ENCODE measurements around the gene SPAG7. TPM values are rescaled to one million over a fixed set of nuclear protein-coding genes. Genes with fewer than 3 reads are reported as not detected.
A peak's percentile ranks its signal among the peaks of the same experiment; 100 is the strongest.

The SPAG7 gene
- total RNA-seq, 1 experiment from 2014 or later = 43.4 TPM

DNA sequence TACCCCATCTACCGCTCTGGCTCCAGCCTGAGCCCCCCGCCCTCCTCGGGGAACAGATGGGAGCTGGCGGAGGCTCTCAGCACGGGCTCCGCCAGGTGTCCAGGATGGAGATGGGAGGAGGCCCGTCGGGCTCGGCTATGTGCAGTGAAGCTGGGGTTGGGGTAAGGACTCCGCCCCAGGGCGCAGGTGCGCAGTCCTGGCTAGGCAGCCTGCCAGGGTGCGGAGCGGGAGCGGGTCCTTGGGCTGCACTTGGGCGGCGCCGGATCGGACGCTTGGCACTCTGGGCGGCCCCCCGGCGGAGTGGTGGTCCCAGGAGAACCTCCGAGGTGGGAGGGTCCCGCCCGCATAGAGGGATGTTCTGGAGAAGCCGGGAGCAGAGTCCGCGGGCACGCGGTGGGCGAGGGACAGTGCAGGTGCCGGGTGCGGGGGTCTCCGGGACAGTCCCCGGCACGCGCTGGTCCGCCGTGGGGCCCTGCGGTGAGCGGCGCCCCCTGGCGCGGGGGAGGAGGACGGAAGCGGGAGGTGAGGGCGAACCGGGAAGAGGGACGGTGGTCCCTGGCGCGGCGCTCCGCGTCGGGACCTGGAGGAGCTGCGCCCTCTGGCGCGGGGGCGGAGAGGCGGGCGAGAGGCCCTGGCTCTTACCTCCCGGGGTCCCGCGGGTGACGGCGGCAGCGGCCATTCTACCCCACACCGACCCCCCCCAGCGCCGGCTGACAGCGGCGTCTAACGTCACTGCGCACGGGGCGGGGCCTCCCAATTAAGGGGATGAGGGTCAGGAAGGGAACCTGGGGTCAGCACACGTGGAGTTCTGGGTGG, 19.5 kb upstream of the SPAG7 start, which contains the start of gene CAMTA2:
Gene CAMTA2 (minus strand): TSS at position 725 of the 816 bp plus-strand sequence. CDS start 1,453 bp downstream, outside the sequence.
- DNase-seq (ENCODE audit: low read depth, low spot score) = no peak
- Histone ChIP-seq H3K4me1 (ENCODE audit: control insufficient read depth, insufficient read depth, low read length) (peaks cover 6% of the 10 kb centered on the region; the same call in 1 of the 2 replicates), H3K27ac (ENCODE audit: low read length) (peak within 1 kb of the TSS; percentile 85), H3K9me3 (ENCODE audit: control insufficient read depth, insufficient read depth, low read depth, low read length) (no peaks in the 10 kb centered on the region), H3K27me3 (ENCODE audit: control insufficient read depth, insufficient read depth, low read length) (no peaks in the 10 kb centered on the region), H3K36me3 (ENCODE audit: control insufficient read depth, insufficient read depth, low read length) (no peaks in the 10 kb centered on the region; the same call in 1 of the 2 replicates), H3K4me3 (ENCODE audit: low read depth in 2 of 2, low read length in 2 of 2) (peak within 1 kb of the TSS; percentile 67 to 75)
- ATAC-seq = peak; percentile 95
- intact Hi-C loops (cut with micrococcal nuclease; ENCODE audit: unreplicated experiment) = no loop called here
- no TSS peak for BruUV-seq (replicated peaks)
- in situ Hi-C loops (cut with HindIII; ENCODE audit: low pct_unique_long_range_greater_than_20kb, low sequenced_read_pairs) = no loop called here
- TF ChIP-seq TCF7L2 (IDR thresholded peaks at IDR 0.05; ENCODE audit: low read depth, low read length) = no peak
- TF ChIP-seq SIN3A (IDR thresholded peaks at IDR 0.05; ENCODE audit: borderline replicate concordance, insufficient read depth, low read depth, low read length) = no peak; the same call in 1 of the 2 replicates
- TF ChIP-seq, protein P1, sequence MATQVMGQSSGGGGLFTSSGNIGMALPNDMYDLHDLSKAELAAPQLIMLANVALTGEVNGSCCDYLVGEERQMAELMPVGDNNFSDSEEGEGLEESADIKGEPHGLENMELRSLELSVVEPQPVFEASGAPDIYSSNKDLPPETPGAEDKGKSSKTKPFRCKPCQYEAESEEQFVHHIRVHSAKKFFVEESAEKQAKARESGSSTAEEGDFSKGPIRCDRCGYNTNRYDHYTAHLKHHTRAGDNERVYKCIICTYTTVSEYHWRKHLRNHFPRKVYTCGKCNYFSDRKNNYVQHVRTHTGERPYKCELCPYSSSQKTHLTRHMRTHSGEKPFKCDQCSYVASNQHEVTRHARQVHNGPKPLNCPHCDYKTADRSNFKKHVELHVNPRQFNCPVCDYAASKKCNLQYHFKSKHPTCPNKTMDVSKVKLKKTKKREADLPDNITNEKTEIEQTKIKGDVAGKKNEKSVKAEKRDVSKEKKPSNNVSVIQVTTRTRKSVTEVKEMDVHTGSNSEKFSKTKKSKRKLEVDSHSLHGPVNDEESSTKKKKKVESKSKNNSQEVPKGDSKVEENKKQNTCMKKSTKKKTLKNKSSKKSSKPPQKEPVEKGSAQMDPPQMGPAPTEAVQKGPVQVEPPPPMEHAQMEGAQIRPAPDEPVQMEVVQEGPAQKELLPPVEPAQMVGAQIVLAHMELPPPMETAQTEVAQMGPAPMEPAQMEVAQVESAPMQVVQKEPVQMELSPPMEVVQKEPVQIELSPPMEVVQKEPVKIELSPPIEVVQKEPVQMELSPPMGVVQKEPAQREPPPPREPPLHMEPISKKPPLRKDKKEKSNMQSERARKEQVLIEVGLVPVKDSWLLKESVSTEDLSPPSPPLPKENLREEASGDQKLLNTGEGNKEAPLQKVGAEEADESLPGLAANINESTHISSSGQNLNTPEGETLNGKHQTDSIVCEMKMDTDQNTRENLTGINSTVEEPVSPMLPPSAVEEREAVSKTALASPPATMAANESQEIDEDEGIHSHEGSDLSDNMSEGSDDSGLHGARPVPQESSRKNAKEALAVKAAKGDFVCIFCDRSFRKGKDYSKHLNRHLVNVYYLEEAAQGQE (IDR thresholded peaks at IDR 0.05; ENCODE audit: insufficient read depth in 1 of 2, low read depth in 2 of 2, low read length in 1 of 2) = 0 out of 4 replicates have a peak, but pooled peaks of 1 of the 2 experiments have one; percentile 1
- TF ChIP-seq POLR2AphosphoS5 (IDR thresholded peaks at IDR 0.05; ENCODE audit: low read depth, low read length) = peak; percentile 48; the same call in 1 of the 2 replicates
- TF ChIP-seq, protein P2, sequence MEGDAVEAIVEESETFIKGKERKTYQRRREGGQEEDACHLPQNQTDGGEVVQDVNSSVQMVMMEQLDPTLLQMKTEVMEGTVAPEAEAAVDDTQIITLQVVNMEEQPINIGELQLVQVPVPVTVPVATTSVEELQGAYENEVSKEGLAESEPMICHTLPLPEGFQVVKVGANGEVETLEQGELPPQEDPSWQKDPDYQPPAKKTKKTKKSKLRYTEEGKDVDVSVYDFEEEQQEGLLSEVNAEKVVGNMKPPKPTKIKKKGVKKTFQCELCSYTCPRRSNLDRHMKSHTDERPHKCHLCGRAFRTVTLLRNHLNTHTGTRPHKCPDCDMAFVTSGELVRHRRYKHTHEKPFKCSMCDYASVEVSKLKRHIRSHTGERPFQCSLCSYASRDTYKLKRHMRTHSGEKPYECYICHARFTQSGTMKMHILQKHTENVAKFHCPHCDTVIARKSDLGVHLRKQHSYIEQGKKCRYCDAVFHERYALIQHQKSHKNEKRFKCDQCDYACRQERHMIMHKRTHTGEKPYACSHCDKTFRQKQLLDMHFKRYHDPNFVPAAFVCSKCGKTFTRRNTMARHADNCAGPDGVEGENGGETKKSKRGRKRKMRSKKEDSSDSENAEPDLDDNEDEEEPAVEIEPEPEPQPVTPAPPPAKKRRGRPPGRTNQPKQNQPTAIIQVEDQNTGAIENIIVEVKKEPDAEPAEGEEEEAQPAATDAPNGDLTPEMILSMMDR (IDR thresholded peaks at IDR 0.05) = peak; percentile 91
- ChIA-PET CTCF (interaction anchor here (0.6 kb wide), 1 partner anchor 49 kb away, joined by 4 read pairs; no protein-coding TSS in a partner anchor), POLR2A (interaction anchor here (0.6 kb wide), 2 partner anchors 38 to 68 kb away, joined by 3 to 8 read pairs; no protein-coding TSS in a partner anchor)

DNA sequence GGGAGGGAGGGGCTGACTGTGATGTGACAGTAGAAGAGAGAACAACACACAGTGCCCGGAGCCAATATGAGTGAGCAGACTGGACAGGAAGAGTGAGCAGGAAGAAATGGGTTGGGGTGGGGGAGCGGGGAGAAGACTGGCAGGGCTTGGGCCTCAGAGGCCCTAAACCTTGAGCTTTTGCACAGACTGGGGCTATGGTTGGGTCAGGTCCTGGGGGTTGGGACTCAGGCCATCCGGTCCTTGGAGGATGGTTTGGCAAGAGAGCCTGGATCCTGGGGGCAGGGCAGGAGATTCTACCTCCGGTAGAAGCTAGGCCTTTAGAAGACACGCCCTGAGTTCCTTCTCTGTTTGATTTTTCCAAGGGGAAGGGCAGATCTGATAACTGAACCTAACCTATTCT, 18.8 kb upstream of the SPAG7 start:
- TF ChIP-seq SIN3A (IDR thresholded peaks at IDR 0.05; ENCODE audit: borderline replicate concordance, insufficient read depth, low read depth, low read length) (no peak), TCF7L2 (IDR thresholded peaks at IDR 0.05; ENCODE audit: low read depth, low read length) (no peak), POLR2AphosphoS5 (IDR thresholded peaks at IDR 0.05; ENCODE audit: low read depth, low read length) (no peak)
- TF ChIP-seq, protein P1 (IDR thresholded peaks at IDR 0.05; ENCODE audit: insufficient read depth in 1 of 2, low read depth in 2 of 2, low read length in 1 of 2) = no peak
- TF ChIP-seq, protein P2 (IDR thresholded peaks at IDR 0.05) = no peak
- peak; percentile 12; the same call in 1 of the 2 replicates for ATAC-seq
- intact Hi-C loops (cut with micrococcal nuclease; ENCODE audit: unreplicated experiment) = no loop called here
- H3K36me3 ChIP-seq (ENCODE audit: control insufficient read depth, insufficient read depth, low read length) = no peaks in the 10 kb centered on the region; the same call in 1 of the 2 replicates
- peaks cover 6% of the 10 kb centered on the region; the same call in 1 of the 2 replicates for H3K4me1 ChIP-seq (ENCODE audit: control insufficient read depth, insufficient read depth, low read length)
- no peaks in the 10 kb centered on the region for H3K27me3 ChIP-seq (ENCODE audit: control insufficient read depth, insufficient read depth, low read length)
- POLR2A ChIA-PET = interaction anchor here (0.6 kb wide), 2 partner anchors 37 to 67 kb away, joined by 3 to 8 read pairs; no protein-coding TSS in a partner anchor
- in situ Hi-C loops (cut with HindIII; ENCODE audit: low pct_unique_long_range_greater_than_20kb, low sequenced_read_pairs) = no loop called here
- no peak for DNase-seq (ENCODE audit: low read depth, low spot score)
- no peaks in the 10 kb centered on the region for H3K9me3 ChIP-seq (ENCODE audit: control insufficient read depth, insufficient read depth, low read depth, low read length)
- peak overlapping the region; percentile 67 to 75 for H3K4me3 ChIP-seq (ENCODE audit: low read depth in 2 of 2, low read length in 2 of 2)
- peak overlapping the region; percentile 71; the same call in 1 of the 2 replicates for H3K27ac ChIP-seq (ENCODE audit: low read length)
- no TSS peak for BruUV-seq (replicated peaks)
- CTCF ChIA-PET = interaction anchor here (0.6 kb wide), 1 partner anchor 50 kb away, joined by 4 read pairs; no protein-coding TSS in a partner anchor

All from Panc1 (cell line).